ENCODE results near the gene ZMYND19.
"Not testable (repeated sequence)": the region's sequence is repeated elsewhere in the genome, so short reads cannot be mapped to it uniquely, and the experiment has no call there.

Gene ZMYND19

GRCh38 chr9:137538058-137538457 is 52.3 kb downstream of the ZMYND19 start:
- no peak for DNase-seq (ENCODE audit: low read depth, low spot score)
- no peak overlapping the region for H3K27ac ChIP-seq

- H3K27ac ChIP-seq; DNase-seq (ENCODE audit: low read depth, low spot score): not testable (repeated sequence)
Observed at GRCh38 chr9:137536594-137537131, 53.6 kb downstream of the ZMYND19 start.

GRCh38 chr9:137535120-137535428 is 55.2 kb downstream of the ZMYND19 start:
- DNase-seq (ENCODE audit: low read depth, low spot score), result no peak

GRCh38 chr9:137534256-137535119 is 55.8 kb downstream of the ZMYND19 start:
- no peak for DNase-seq (ENCODE audit: low read depth, low spot score)
- H3K27ac ChIP-seq, result no peak overlapping the region

More at GRCh38 chr9:137535120-137535428, 55.2 kb downstream of the ZMYND19 start:
- H3K27ac ChIP-seq, result no peak overlapping the region

GRCh38 chr9:137532891-137533468 is 57.3 kb downstream of the ZMYND19 start:
- DNase-seq (ENCODE audit: low read depth, low spot score); H3K27ac ChIP-seq: not testable (repeated sequence)

All from epithelial cell of prostate (primary cell).